Kidney epithelial cell (primary cell): ENCODE data around the gene LRRC23. TPM values are rescaled to one million over a fixed set of nuclear protein-coding genes. Genes with fewer than 3 reads are reported as not detected.
"Not testable (repeated sequence)": the region's sequence is repeated elsewhere in the genome, so short reads cannot be mapped to it uniquely, and the experiment has no call there.

ENCODE experiments used
- DNase-seq: peaks from one replicate; pipeline ENCODE4 v3.0.0-alpha.2; 2010; ENCODE audit warnings: low read depth
- H3K27me3 ChIP-seq: 2 replicates; pipeline ENCODE4 v1.6.0; 2011; ENCODE audit warnings: low read length; ENCODE audit not compliant: control insufficient read depth, insufficient read depth
- H3K36me3 ChIP-seq: 2 replicates; pipeline ENCODE4 v1.5.1; 2011; ENCODE audit warnings: low read length; ENCODE audit not compliant: control insufficient read depth, insufficient read depth
- H3K4me3 ChIP-seq: 2 replicates; pipeline ENCODE4 v1.5.1; 2011; ENCODE audit warnings: low read depth, mild to moderate bottlenecking, control low read depth, low read length
- total RNA-seq: library from RNA; depleted of rRNA; stranded (reverse); fragments of >200 nt; gene quantifications from 2 replicates; pipeline ENCODE4 v1.2.3, GENCODE V29; 2015
- TF ChIP-seq, protein P1 (sequence below): IDR thresholded peaks from 2 replicates; pipeline ENCODE4 v1.5.1; 2011; ENCODE audit warnings: mild to moderate bottlenecking, moderate library complexity, low read length, control low read depth, inconsistent platforms; ENCODE audit not compliant: insufficient read depth, poor library complexity, severe bottlenecking

Gene LRRC23
- total RNA-seq, 1 donor from 2014 or later = 11.6 TPM

DNA sequence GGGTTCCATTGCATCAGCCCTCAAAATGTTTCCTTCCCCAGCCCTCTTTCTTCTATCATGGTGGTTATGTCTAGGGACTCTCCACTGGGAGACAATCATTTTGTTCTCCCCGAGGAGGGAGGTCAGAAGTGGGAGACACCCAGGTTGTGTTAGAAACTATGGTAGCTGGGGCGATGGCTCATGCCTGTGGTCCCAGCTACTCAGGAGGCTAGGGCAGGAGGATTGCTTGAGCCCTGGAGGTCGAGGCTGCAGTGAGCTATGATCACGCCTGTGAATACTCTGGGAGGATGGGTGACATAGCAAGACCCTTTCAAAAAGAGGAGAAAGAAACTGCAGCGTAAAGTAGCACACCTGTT, 13.0 kb upstream of the LRRC23 start:
- TF ChIP-seq, protein P1, sequence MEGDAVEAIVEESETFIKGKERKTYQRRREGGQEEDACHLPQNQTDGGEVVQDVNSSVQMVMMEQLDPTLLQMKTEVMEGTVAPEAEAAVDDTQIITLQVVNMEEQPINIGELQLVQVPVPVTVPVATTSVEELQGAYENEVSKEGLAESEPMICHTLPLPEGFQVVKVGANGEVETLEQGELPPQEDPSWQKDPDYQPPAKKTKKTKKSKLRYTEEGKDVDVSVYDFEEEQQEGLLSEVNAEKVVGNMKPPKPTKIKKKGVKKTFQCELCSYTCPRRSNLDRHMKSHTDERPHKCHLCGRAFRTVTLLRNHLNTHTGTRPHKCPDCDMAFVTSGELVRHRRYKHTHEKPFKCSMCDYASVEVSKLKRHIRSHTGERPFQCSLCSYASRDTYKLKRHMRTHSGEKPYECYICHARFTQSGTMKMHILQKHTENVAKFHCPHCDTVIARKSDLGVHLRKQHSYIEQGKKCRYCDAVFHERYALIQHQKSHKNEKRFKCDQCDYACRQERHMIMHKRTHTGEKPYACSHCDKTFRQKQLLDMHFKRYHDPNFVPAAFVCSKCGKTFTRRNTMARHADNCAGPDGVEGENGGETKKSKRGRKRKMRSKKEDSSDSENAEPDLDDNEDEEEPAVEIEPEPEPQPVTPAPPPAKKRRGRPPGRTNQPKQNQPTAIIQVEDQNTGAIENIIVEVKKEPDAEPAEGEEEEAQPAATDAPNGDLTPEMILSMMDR = no peak
- Histone ChIP-seq H3K27me3 (no peaks in the 10 kb centered on the region), H3K36me3 (no peaks in the 10 kb centered on the region), H3K4me3 (peak overlapping the region; percentile 42)
- no peak for DNase-seq

DNA sequence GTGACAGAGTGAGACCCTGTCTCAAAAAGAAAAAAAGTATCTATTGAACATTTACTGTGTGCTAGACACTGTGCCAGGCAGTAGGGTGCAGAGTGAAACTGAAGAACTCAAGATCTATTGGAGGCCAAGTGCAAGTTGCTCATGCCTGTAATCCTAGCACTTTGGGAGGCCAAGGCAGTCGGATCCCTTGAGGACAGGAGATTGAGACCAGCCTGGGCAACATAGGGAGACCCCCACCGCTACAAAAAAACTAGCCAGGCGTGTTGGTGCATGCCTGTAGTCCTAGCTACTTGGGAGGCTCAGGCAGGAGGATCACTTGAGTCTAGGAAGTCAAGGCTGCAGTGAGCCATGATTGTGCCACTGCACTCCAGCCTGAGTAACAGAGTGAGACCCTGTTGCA, 11.9 kb upstream of the LRRC23 start:
- DNase-seq, H3K36me3 ChIP-seq, H3K27me3 ChIP-seq, H3K4me3 ChIP-seq: not testable (repeated sequence)

DNA sequence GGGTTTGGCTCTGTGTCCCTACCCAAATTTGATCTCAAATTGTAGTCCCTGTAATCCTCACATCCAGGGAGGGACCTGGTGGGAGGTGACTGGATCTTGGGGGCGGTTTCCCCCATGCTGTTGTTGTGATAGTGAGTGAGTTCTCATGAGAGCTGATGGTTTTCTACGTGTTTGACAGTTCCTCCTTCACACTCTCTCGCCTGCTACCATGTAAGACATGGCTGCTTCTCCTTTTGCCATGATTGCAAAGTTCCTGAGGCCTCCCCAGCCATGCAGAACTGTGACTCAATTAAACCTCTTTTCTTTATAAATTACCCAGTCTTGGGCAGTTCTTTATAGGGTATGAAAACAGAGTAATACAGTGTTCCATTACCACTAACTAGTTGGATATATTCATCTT, 10.3 kb upstream of the LRRC23 start:
- Histone ChIP-seq H3K4me3 (no peak overlapping the region), H3K36me3 (no peaks in the 10 kb centered on the region), H3K27me3 (no peaks in the 10 kb centered on the region)
- DNase-seq = no peak
- TF ChIP-seq, protein P1 = no peak

DNA sequence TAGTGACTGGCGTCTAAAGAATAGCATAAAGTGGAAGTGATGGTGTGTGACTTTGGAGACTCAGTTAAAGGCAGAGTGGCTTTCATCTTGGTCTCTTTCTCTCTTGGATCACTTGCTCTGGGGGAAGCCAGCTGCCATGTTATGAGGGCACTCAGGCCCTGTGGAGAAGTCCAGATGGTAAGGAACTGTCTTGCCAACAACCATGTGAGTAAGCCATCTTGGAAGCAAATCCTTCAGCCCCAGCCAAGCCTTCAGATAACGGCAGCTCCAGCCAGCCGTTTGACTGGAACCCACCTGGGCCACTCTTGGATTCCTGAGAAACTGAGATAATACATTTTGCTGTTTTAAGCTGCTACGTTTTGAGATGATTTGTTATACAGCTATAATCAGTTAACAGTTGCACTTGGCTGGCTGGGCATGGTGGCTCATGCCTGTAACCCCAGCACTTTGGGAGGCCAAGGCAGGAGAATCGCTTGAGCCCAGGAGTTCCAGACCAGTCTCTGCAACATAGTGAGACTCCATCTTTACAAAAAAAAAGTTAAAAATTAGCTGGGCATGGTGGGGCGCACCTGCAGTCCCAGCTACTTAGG, 7.7 kb upstream of the LRRC23 start:
- no peak overlapping the region for H3K4me3 ChIP-seq
- TF ChIP-seq, protein P1 = no peak
- no peaks in the 10 kb centered on the region for H3K36me3 ChIP-seq

DNA sequence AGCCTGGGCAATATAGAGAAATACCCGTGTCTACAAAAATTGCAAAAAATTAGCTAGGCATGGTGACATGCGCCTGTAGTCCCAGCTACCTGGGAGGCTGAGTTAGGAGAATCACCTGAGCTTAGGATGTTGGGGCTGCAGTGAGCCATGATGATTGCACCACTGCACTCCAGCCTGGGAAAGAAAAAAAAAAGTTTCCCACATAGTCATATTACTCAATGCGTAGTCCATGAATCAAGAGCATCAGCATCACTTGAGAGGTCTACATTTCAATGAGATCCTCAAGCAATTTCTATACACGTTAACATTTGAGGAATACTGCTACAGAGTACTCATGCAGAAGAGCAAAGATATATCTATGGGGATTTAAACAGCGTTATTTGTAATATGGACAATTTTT, 5.2 kb upstream of the LRRC23 start:
- no peak for DNase-seq
- Histone ChIP-seq H3K27me3 (no peaks in the 10 kb centered on the region), H3K36me3 (no peaks in the 10 kb centered on the region), H3K4me3 (no peak overlapping the region)
- TF ChIP-seq, protein P1 = no peak

More for the DNA sequence above, 7.7 kb upstream of the LRRC23 start:
- H3K27me3 ChIP-seq = no peaks in the 10 kb centered on the region
- no peak for DNase-seq

DNA sequence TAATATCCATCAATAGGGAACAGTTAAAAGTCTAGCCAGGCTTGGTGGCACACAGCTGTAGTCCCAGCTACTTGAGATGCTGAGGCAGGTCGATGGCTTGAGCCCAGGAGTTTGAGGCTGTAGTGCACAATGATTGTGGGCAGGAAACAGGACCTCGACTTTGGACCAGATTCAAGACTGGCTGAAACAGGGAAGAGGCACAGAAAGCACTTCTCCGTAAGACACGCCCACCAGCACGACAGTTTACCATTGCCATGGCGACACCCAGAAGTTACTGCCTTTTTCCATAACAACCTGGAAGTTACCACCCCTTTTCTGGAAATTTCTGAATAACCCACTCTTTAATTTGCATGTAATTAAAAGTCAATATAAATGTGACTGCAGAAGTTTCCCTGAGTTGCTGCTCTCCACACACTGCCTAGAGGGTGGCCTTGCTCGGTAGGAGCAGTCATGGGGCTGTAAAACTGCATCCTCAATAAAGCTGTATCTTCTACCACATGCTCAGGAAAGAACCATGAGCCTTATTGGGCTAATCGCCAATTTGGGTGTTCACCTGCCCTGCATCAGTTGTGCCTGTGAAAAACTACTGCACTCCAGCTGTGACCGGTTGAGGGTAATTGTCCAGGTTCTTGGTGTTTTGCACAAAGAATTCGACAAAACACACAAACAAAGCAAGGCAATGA, 4.6 kb upstream of the LRRC23 start:
- TF ChIP-seq, protein P1 = no peak
- H3K4me3 ChIP-seq = no peak overlapping the region
- no peaks in the 10 kb centered on the region for H3K36me3 ChIP-seq
- DNase-seq = no peak
- H3K27me3 ChIP-seq = no peaks in the 10 kb centered on the region
